IPS-NIHi11 (cell line): ENCODE measurements around the gene SH2D7.

Experiments used
- DNase-seq: peaks from one replicate; pipeline ENCODE4 v3.0.0; 2012; ENCODE audit warnings: mixed read lengths, low spot score

The SH2D7 gene

GRCh38 chr15:78079298-78080087, 12.9 kb upstream of the SH2D7 start:
- no peak for DNase-seq

GRCh38 chr15:78080088-78080460, 12.3 kb upstream of the SH2D7 start:
- no peak for DNase-seq

GRCh38 chr15:78082106-78082742, 10.1 kb upstream of the SH2D7 start:
- DNase-seq: no peak

GRCh38 chr15:78082743-78083110, 9.6 kb upstream of the SH2D7 start:
- no peak for DNase-seq

GRCh38 chr15:78083186-78083585, 9.2 kb upstream of the SH2D7 start:
- DNase-seq: no peak

DNA sequence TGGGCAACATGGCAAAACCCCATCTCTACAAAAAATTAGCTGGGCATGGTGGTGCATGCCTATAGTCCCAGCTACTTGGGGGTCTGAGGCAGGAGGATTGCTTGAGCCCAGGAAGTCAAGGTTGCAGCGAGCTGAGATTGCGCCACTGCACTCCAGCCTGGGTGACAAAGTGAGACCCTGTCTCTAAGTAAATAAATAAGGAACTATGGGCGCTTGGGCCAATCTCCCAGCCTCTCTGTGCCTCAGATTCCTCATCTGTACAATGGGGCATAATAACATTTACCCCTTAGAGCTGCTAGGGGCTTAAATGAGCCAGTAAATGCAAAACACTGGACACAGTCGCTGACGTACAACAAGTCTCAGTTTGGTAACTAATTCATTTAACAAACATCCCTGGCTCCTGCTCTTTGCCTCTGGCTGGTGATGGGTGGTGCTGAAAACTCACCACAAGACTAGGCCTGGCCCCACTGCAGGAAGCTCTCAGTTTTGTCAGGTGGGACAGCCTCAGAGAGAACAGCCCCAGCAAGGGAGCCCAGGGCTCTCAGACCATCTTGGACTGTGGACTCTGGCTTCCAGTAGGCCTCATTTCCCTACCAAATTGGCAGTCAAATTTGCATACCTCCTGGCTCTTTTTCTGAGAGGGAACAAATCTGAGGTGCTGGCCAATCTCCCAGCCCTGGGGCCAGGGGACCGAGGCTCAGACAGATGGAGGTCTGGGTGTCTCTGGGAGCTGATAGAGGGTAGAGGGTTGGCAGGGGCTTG, 8.5 kb upstream of the SH2D7 start:
- no peak for DNase-seq

GRCh38 chr15:78084449-78084750, 8.0 kb upstream of the SH2D7 start:
- no peak for DNase-seq

DNA sequence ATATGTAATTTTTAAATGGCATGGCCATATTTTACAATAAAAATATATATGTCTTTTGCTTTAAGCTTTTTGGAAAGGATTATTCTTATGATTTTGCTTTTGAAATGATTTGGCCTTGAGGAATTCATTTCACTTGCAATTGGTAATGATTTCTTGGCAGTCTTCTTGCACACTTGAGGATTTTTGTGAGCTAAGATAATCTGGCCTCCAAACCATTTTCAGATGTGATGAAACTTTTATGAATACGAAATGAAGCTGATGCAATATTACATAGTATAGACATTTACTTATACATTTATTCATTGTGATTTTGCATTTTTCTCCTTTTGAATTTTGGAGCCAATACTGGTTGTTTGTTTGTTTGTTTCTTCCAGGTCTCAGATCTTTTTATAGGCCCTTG, 6.4 kb upstream of the SH2D7 start:
- DNase-seq: no peak

- no peak for DNase-seq
Measured at GRCh38 chr15:78087951-78088772, 4.2 kb upstream of the SH2D7 start.

DNA sequence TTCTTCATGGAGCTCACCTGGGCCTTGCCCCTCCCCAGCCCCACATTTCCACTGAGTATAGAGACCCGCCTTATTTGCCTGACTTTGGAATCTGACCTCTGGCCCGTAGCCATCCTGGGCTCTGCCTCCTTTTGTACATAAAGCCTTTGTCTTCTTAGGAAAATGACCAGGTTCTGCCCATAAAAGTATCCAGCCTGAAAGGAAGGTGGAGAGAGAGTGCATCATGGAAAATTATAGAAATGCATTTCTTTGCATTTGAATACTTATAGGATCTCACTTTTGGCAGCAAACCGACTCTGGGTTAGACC, 3.6 kb upstream of the SH2D7 start:
- DNase-seq: no peak

GRCh38 chr15:78090422-78091063, 1.8 kb upstream of the SH2D7 start:
- no peak for DNase-seq

DNA sequence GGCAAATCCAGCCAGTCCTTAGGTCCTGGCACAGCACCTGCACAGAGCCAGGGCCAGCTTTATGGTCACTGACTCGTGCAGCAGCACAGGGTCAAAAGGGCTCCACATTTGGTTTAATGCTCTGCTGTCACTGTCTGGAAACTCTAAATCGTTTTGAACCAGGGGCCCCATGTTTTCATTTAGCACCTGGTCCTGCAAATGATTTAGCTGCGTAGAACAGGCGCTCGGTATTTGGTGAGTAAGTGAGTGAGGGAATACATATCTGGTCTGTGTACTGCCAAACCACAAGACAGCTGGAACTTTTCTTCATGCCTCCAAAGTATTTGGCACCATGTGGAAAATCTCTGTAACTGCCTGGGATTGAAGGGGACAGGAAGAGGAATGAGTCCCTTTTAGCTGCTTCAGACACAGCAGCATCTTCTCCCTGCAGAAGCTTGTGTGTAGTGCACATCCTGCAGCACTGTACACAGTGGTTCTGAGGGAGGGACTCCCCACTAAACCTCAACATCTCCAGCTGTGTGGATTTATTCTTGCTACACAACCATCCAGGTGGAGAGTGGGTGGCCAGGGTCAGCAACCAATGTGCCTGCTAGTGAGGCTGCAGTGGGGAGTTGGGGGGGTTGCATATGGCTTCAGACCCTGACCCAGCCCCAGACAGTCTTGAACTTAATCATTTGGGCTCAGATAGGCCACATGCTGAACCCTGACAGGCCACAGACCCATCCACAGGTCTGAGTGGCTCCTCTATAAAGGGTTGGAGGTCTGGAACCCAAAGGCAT, 1.1 kb downstream of the SH2D7 start:
- no peak for DNase-seq

GRCh38 chr15:78097667-78098066, 5.3 kb downstream of the SH2D7 start:
- DNase-seq: no peak

DNA sequence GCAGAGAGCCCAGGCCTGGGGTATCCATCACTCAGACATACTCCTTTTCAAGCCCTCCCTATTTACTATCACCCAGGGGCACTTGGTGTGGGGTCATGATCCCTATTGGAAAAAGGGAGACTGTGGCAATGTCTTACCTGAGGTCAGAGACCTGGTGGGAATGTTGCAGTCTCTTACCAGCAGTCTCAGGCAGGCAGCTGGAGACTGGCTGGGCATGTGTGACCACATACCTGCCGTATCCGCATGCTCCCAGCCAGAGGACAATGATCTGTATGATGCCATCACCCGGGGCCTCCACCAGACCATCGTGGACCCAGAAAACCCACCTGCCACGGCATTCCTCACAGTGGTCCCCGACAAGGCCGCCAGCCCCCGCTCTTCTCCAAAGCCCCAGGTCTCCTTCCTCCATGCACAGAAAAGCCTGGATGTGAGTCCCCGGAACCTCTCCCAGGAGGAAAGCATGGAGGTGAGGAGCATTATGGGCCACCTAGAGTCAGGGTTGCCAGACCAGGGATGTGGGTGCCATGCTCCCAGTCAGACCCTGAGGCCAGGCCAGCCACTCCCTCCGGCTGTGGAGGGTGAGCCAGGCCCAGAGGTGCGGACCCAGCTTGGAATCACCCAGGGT, 5.9 kb downstream of the SH2D7 start:
- no peak for DNase-seq

GRCh38 chr15:78100886-78101285, 8.5 kb downstream of the SH2D7 start:
- DNase-seq: no peak

GRCh38 chr15:78101423-78102105, 9.2 kb downstream of the SH2D7 start:
- no peak for DNase-seq

- DNase-seq: no peak
Measured at GRCh38 chr15:78102211-78102610, 9.8 kb downstream of the SH2D7 start.

GRCh38 chr15:78102741-78103140, 10.4 kb downstream of the SH2D7 start:
- DNase-seq: no peak

GRCh38 chr15:78103406-78104118, 11.2 kb downstream of the SH2D7 start:
- no peak for DNase-seq

GRCh38 chr15:78104119-78104479, 11.7 kb downstream of the SH2D7 start:
- no peak for DNase-seq
